ENCODE data around the gene SEC24A. TPM values are rescaled to one million over a fixed set of nuclear protein-coding genes. Genes with fewer than 3 reads are reported as not detected.
A peak's percentile ranks its signal among the peaks of the same experiment; 100 is the strongest.

The SEC24A gene
- total and polyA plus RNA-seq, 2 donors (not counting 3 experiments of a cell fraction or from before 2014, with no cell fraction given): 19.8 to 30.0 TPM

- Histone ChIP-seq H3K9me3 (replicated peaks; ENCODE audit: control insufficient read depth, insufficient read depth, low read length) (no peaks in the 10 kb centered on the region), H3K4me1 (ENCODE audit: control insufficient read depth, extremely low read depth, insufficient read depth, low read length) (peaks cover 4% of the 10 kb centered on the region), H4K20me1 (replicated peaks; ENCODE audit: control insufficient read depth, extremely low read depth, insufficient read depth, low read length) (no peaks in the 10 kb centered on the region), H3K4me3 (replicated peaks in 1 of 3; ENCODE audit: insufficient read depth in 1 of 3, low read depth in 1 of 3, low read length in 3 of 3) (no peak overlapping the region), H3K36me3 (ENCODE audit: control insufficient read depth in 2 of 2, extremely low read depth in 1 of 2, insufficient read depth in 2 of 2, low read length in 2 of 2) (peaks cover 3 to 4% of the 10 kb centered on the region in 2 experiments), H3K79me2 (ENCODE audit: control insufficient read depth, insufficient read depth, low read length) (peaks cover 90% of the 10 kb centered on the region), H3K9me1 (replicated peaks; ENCODE audit: control insufficient read depth, extremely low read depth, insufficient read depth, low read length) (no peaks in the 10 kb centered on the region), H3K4me2 (ENCODE audit: insufficient read depth, low read length) (no peak overlapping the region), H3K27ac (ENCODE audit: insufficient read depth, low read depth, low read length) (peak overlapping the region; percentile 39), H3K27me3 (ENCODE audit: control insufficient read depth in 2 of 2, insufficient read depth in 2 of 2, low read length in 2 of 2) (no peaks in the 10 kb centered on the region), H3K9ac (replicated peaks; ENCODE audit: extremely low read depth, insufficient read depth, low read length) (no peak overlapping the region), H2AFZ (ENCODE audit: low read depth, low read length) (no peak overlapping the region)
- intact Hi-C loops (cut with micrococcal nuclease) (no loop called here), dilution Hi-C loops (cut with MboI; ENCODE audit: extremely low pct_ligation_motif_present, low sequenced_read_pairs) (no loop called here)
- DNase-seq (ENCODE audit: low read depth, low spot score) (no peak), FAIRE-seq (no peak)
- TF ChIP-seq FOS (IDR thresholded peaks at IDR 0.05; ENCODE audit: borderline replicate concordance, insufficient read depth, low read length) (no peak), CTCF (IDR thresholded peaks at IDR 0.05; ENCODE audit: extremely low read depth in 1 of 2, insufficient read depth in 1 of 2, low read depth in 1 of 2, low read length in 2 of 2) (no peak), POLR2A (IDR thresholded peaks at IDR 0.05; ENCODE audit: low read depth, low read length) (no peak), MAX (IDR thresholded peaks at IDR 0.05; ENCODE audit: insufficient read depth, insufficient read length) (no peak), POLR2AphosphoS5 (IDR thresholded peaks at IDR 0.05; ENCODE audit: insufficient read depth, low read depth, low read length) (no peak), JUN (IDR thresholded peaks at IDR 0.05; ENCODE audit: borderline replicate concordance, insufficient read depth, insufficient read length, low read depth) (no peak), GATA2 (IDR thresholded peaks at IDR 0.05; ENCODE audit: insufficient read depth, insufficient read length, low read depth, low read length) (no peak), EZH2 (IDR thresholded peaks at IDR 0.05; ENCODE audit: borderline replicate concordance, low read depth, low read length, severe bottlenecking) (no peak), MYC (IDR thresholded peaks at IDR 0.05; ENCODE audit: low read depth, low read length) (no peak)
- BruUV-seq (replicated peaks): no TSS peak
- ChIA-PET POLR2A (no interaction called here), CTCF (interaction anchor here (0.7 to 2.1 kb wide), 3 partner anchors 17 to 266 kb away, joined by 3 to 4 read pairs (median 3); no protein-coding TSS in a partner anchor)
Observed at GRCh38 chr5:134659922-134660321, 11.3 kb downstream of the SEC24A start.

Data from endothelial cell of umbilical vein (primary cell).